ENCODE measurements around the gene TM9SF2.

TM9SF2 gene

GRCh38 chr13:99495466-99496183 lies 5.6 kb upstream of the TM9SF2 start:
- no peak for DNase-seq

GRCh38 chr13:99496184-99497142 lies 4.8 kb upstream of the TM9SF2 start:
- peak; percentile 52 for DNase-seq

- peak; percentile 97 for DNase-seq
Measured at GRCh38 chr13:99498171-99499161, 2.8 kb upstream of the TM9SF2 start.

- DNase-seq = no peak
Measured at GRCh38 chr13:99500839-99501183, 461 bp upstream of the TM9SF2 start.

GRCh38 chr13:99501848-99502301 lies 603 bp downstream of the TM9SF2 start:
- no peak for DNase-seq

- DNase-seq = no peak
Measured at GRCh38 chr13:99505814-99506269, 4.6 kb downstream of the TM9SF2 start.

GRCh38 chr13:99506634-99507033 lies 5.4 kb downstream of the TM9SF2 start:
- no peak for DNase-seq

GRCh38 chr13:99507054-99507453 lies 5.8 kb downstream of the TM9SF2 start:
- DNase-seq = no peak

- DNase-seq = no peak
Measured at GRCh38 chr13:99507551-99507950, 6.3 kb downstream of the TM9SF2 start.

- DNase-seq = no peak
Measured at GRCh38 chr13:99507986-99508385, 6.7 kb downstream of the TM9SF2 start.

GRCh38 chr13:99509479-99509878 lies 8.2 kb downstream of the TM9SF2 start:
- no peak for DNase-seq

GRCh38 chr13:99514801-99515200 lies 13.5 kb downstream of the TM9SF2 start:
- no peak for DNase-seq

- no peak for DNase-seq
Measured at GRCh38 chr13:99516153-99516929, 15.1 kb downstream of the TM9SF2 start.

- no peak for DNase-seq
Measured at GRCh38 chr13:99517577-99517976, 16.3 kb downstream of the TM9SF2 start.

GRCh38 chr13:99517984-99518383 lies 16.7 kb downstream of the TM9SF2 start:
- DNase-seq = no peak

GRCh38 chr13:99522298-99522697 lies 21.0 kb downstream of the TM9SF2 start:
- no peak for DNase-seq

GRCh38 chr13:99523838-99524237 lies 22.6 kb downstream of the TM9SF2 start:
- no peak for DNase-seq

- no peak for DNase-seq
Measured at GRCh38 chr13:99525967-99526366, 24.7 kb downstream of the TM9SF2 start.

GRCh38 chr13:99526549-99526948 lies 25.3 kb downstream of the TM9SF2 start:
- no peak for DNase-seq

- no peak for DNase-seq
Measured at GRCh38 chr13:99527301-99527700, 26.0 kb downstream of the TM9SF2 start.

GRCh38 chr13:99528547-99528946 lies 27.3 kb downstream of the TM9SF2 start:
- peak; percentile 10 for DNase-seq

- no peak for DNase-seq
Measured at GRCh38 chr13:99536023-99536422, 34.8 kb downstream of the TM9SF2 start.

All from activated gamma-delta T cell treated with Interleukin-2 at 50 U/mL for 16 hours (primary cell).